ENCODE measurements around the gene PANK3. TPM values are rescaled to one million over a fixed set of nuclear protein-coding genes. Genes with fewer than 3 reads are reported as not detected.
A peak's percentile ranks its signal among the peaks of the same experiment; 100 is the strongest.
"Not testable (repeated sequence)": the region's sequence is repeated elsewhere in the genome, so short reads cannot be mapped to it uniquely, and the experiment has no call there.

Gene PANK3
- total RNA-seq, result 57.7 TPM

DNA sequence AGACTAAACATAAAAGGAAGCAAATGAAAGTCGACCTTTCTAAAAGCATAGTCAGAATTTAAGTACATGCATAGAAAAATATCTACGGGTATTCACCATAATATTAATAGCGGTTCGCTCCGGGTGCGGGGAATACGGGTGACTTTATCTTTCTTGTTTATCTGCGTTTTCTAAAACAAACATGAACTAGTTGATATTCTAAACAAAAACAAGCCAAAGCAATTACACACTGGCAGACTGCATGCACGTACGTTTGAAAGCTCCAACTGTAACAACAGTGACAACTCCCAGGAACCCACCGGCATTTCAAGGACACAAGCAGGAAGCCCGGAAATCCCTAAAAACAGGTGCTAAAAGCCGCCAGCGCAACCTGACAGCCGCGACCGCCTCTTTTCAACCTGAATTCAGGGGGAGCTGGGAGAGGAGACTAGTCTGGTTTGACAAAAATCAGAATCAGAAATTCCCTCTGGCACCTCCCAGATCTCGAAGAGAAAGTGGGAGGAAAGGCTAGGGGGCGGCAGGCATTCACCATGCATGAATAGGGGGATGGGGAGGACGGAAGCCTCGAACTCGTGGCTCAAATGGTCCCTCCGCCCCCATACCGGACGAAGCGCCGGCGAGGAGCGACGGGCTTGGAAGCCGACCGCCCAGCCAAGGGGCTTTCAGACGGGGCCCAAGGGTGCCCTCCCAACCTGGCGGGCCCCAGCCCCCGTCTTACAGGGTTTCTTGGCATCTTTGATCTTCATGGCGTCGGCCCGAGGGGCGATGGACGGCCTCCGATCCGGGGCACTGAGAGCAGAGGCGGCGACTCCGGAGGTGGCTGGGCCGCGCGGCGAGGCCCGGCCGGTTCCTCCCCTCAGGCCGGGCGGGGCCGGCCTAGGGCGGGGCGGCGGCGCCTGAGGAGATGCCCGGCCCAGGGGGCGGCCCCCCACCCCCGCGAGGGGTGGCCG lies at the start of gene PANK3:
PANK3 (minus strand) TSS at position 831 of the 950 bp plus-strand sequence; CDS start at position 746, 85 bp downstream.
- ATAC-seq, result peak; percentile 87

DNA sequence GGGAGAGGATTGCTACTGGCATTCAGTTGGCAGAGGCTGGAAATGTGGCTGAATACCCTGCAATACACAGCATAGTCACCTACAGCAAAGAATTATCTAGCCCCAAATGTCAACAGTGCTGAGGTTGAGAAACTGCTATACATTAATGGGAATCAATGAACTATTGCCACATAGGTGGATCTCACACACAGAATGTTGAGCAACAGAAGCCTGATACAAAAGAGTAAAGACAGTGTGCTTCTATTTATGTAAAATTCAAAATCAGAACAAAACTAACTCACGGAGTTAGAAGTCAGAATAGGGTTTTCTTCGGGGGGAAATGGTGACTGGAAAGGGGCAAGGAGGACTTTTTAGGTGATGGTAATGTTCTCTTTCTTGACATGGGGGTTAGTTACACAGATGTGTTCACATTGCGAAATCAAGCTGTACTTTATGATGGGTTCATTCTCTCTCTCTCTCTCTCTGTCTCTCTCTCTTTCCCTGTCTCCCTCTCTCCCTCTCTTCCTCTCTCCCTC lies 45.7 kb upstream of the PANK3 start:
- ATAC-seq, result peak; percentile 88

DNA sequence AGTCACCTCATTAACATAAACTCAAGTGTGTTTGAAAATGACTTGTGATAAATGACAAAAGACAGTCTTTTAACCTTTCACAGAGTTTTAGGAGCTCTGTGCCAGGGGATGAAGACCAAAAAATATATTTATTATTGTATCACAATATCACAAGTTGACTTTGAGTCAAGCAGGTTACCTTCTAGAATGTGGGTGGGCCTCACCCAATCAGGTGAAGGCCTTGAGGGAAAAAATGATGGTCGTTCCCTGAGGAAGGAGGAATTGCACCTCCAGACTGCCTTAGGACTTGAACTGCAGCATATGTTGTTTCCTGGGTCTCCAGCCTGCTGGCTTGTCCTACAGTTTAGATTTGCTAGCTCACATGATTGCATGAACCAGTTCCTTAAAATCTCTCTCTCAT lies 41.6 kb upstream of the PANK3 start:
- ATAC-seq, result no peak

DNA sequence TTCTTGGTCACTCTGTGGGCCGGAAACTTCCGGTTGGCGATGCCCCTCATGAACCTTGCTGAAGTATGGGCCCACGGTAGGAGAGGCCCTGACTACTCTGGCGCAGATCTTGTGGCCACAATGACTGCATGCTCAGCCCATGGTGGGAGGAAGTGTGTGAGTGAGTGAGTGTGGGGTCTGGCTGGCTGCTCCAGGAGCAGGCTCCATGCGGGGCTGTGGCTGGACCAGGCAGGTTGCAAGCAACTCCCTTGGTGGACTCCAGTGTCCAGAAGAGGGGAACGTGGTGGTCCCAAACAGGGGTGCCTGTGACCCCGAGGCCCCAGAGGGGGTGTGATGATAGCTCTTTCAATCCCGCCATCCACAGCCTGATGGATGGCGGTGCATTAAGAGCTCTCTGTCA lies 35.5 kb upstream of the PANK3 start:
- ATAC-seq, result no peak

DNA sequence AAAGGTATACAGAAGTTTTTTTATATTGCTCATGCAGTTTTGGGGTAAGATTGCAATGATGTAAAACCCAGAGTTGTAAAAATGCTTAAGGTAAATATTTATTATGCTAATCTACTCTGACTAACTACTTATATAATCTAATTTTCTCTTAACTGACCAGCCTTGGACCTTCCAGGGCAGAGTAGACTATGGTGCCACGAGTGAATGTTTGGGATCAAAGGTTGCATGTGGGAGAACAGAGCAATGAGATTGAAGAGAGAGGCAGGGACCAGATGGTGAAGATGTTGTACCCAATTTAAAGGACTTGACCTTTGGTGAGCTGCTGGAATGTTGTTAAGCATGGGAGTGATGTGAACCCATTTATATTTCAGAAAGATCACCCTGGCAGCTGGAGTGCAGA lies 34.8 kb upstream of the PANK3 start:
- no peak for ATAC-seq

DNA sequence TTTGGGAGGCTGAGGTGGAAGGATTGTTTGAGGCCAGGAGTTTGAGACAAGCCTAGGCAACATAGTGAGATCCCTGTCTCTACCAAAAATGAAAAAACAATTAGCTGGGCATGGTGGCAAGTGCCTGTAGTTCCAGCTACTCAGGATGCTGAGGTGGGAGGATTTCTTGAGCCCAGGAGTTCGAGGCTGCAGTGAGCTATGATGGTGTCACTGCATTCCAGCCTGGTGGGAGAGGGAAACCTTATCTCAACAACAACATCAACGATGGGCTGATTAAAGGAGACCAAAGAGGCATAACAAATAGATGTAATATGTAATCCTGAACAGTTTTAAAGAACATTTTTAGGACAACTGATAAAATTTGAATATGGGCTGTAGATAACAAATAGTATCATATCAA lies 34.2 kb upstream of the PANK3 start:
- no peak for ATAC-seq

DNA sequence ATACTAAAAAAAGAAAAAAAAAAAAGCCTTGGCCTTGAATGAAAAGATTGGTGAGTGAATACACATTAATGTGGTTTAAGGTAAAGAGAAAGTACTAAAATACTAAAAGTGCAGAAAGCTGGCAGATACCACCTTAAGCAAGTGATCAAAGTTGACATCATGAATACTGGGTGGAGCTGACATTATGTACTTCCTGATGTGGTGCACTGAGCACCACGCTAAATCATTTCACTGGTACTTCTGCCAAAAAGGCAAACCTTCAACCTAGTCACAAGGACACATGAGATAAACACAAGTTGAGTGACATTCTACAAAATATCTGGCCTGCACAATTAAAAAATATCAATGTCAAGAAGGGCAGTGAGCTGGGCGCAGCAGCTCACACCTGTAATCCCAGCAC lies 33.8 kb upstream of the PANK3 start:
- peak; percentile 67 for ATAC-seq

DNA sequence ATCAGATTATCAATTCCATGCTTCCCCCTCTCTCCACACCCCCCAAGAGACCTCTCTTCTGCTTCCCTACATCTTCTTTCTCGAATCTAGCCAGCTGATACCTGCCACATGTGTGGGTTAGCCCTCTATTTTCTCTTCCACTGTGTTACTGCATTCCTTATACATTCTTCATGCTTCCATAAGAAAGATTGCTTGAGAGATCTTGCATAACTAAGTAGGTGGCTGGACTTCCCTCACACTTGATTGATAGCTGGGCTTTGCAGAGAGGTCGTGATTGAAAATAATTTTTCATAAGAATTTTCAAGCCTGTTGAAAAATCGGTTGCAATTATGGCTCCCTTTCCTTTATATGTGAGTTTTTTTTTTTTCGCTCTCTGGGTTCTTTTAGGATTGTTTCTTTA lies 33.0 kb upstream of the PANK3 start:
- no peak for ATAC-seq

DNA sequence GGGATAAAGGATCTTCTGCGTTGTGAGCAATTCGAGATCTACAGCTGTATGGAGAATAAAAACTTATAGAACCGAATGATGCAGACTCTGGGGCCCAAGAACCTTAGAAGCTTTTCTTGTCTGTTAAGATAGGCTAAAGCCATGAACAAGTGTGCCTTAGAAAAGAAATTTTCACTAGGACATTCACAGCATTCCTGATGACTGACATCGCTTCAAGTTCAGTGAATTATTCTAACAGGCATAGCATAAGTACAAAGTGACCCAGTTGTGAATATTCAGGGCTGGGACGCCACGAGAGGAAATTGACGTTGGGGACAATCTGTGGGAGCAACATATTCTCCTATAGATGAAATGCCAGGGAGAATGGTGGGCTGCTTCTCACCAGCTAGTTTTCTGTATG lies 32.0 kb upstream of the PANK3 start:
- no peak for ATAC-seq

DNA sequence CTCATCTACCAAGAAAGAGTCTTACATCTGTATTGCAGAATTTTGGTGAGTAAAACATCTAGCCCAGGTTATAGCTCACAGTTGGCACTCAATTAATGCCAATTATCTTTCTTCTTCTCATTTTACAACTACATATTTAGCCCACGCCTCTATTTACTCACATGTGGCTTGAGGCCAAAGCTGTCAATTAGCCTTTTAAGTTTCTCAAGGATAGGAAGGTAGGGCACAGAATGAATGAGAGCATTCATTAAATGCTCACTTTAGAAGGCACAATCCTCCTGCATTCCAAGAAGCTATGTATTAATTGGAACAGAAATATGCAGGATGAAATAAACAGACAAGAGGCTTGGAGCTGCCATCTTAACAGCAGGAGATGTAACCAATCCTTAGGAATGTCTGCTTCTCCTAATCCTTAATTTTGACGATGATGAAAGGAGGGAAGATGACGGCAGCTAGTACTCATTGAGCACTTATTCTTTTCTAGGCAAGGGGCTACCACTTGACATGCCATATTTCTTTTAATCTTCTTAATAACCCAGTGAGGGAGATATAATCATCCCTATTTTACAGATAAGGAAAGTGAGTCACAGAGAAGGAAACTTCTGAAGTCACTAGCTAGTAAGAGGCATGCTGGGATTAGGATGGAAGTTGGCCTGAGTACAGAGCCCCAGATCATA lies 30.8 kb upstream of the PANK3 start:
- ATAC-seq, result no peak

DNA sequence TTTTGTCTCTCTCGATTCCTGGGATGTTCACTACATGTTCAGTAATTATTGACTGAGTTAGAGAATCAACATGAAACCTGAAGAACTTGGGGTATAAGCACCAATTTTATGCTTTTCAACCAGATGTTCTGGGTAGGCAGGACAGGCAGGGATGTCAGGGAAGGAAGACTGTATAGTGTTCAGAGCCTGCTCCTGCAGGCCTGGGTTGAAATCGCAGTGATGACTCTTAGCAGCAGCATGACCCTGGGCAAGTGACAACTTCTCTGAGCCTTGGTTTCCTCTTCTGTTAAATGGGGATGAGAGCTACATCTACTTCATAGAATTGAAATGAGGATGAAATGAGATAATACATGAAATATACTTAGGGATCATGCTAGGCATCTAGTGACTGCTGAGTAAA lies 29.7 kb upstream of the PANK3 start:
- ATAC-seq, result peak; percentile 57

DNA sequence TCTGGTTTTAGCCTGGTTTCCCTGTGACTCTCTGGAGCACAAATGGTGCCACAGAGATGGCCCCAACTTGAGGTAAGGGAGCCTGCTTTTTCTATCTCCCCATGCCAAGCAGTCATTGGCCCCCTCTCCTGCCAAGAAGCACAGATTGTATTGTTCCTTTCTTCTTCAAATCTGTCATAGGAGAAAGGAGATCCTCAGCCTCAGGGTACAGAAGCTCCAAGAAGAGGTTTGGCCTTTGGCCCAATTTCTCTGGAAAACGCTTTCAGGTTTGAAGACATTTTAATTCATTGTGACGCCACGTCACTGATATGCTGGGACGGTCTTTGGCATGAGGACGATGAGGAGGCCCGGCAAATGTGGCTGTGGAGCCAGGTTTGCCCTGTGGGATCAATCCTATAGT lies 29.2 kb upstream of the PANK3 start:
- ATAC-seq, result no peak

DNA sequence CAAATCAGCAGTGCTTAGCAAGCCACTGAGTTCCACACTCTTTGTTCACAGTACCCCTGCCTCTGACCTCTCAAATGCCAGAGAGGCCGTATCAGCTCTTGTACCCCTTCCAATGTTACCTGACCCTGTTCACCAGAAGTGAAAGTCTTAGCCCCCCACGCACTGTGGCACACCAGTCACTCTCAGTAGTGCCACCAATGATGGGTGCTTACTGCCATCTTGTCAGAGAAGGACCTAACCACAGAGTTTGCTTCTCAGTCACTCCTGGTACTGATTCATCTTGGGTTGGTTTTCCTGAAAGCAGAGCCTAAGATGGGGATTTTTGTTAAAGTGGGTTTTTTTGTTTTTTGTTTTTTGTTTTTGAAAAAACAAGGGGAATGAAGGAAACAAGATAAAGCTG lies 28.8 kb upstream of the PANK3 start:
- ATAC-seq, result no peak

DNA sequence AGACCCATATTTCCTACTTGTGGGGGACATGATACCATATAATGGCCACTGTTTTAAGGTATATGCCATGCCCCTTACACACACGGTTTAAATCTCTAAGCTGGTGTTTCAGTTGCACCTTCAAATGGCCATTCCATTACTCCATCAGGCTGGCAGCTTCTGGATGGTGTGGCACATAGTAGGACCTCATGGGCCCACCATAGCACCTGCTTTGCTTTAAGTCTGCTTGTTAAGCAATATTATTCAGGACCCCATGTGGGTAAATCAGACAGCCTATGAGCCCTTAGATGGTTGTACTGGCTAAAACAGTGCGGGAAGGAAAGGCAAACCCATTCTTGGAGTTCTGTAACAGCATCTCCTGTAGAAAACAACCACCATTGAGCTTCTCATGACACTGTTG lies 27.4 kb upstream of the PANK3 start:
- no peak for ATAC-seq

DNA sequence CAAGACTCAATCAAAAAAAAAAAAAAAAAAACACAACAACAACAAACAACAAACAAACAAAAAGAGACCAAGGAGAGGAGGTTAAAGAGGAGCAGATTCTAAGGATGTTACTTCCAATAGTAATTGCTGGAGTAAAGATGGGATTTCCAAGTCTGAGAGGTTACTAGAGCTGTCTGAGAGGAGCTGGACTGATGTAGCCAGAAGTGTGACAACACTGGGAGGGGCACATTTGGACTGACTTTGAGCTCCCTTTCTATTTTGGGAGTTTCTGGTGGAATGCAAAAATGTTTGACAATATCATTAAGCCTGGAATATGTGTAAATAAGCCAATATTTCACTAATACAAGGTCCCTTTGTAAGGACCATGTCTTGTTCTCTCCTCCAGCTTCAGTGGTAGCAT lies 25.3 kb upstream of the PANK3 start:
- ATAC-seq, result no peak

DNA sequence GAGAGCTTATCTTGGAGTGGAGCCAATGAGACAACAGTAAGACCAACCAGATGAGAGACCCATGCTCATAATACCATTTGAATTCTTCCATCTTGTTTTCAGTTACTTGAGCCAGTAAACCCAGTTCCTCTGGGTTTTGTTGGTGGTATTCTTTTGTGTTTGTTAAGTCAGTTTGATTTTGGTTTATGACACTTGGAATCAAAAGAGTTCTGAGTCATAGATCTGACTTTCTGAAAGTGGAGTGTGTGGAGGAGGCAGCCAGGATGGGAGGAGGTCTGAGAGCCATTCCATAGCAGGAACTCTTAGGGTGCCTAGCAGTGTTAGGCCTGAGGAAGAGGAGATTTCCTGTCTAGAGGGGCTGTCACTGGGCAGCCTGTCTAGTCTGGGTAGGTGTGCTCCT lies 24.6 kb upstream of the PANK3 start:
- peak; percentile 41 for ATAC-seq

DNA sequence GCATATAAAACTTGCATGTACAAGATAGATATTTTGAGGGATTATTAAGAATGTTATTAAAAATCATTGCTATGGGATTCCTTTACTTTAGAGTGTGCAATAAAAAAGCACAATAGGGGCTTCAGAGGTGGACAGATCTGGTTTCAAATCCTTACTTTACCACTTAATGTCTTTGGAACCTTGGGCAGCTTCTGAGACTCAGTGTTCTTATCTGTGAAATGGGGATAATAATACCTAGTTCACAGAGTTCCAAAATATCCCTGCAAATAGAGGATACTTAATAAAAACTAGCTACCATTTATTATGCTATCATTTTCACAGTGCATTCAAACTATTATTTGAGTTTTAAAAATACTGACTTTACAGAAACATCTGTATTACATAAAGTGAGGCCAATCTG lies 23.3 kb upstream of the PANK3 start:
- ATAC-seq, result no peak

DNA sequence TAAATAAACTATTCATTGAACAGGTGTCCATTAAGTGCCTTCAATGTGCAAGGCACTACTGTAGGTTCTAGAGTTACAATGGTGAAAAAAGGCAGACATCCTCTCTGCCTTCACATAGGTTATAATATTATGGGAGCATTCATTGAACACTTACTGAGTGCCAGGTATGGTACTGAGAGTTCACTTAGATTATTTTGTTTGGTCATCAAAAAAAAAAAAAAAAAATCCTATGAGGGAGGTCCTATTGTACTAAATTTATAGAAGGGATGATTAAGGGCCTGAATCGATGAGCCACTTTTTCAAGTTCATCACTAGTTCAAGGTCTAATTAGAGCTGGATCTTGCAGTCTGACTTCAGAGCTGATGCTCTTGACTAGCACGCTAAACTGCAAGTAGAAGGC lies 22.8 kb upstream of the PANK3 start:
- ATAC-seq, result no peak

DNA sequence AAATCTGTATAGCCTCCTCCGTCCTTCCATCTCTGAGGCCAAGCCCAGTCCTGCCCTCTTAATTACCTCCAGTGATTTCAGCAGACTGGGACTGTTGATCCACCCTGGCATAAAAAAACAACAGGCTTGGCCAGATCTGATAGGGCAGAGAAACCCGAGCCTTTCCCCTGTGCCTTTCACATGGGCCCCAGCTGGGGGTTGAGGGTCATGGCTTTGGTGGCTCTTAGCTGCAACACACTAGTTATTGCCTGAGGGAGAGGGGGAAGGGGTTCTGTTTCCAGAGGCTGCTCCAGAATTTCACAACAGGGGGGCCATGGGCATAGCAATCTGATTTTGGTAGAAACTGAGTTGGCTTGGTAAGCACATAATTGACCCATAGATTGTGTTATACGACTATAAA lies 21.2 kb upstream of the PANK3 start:
- ATAC-seq, result peak; percentile 51

DNA sequence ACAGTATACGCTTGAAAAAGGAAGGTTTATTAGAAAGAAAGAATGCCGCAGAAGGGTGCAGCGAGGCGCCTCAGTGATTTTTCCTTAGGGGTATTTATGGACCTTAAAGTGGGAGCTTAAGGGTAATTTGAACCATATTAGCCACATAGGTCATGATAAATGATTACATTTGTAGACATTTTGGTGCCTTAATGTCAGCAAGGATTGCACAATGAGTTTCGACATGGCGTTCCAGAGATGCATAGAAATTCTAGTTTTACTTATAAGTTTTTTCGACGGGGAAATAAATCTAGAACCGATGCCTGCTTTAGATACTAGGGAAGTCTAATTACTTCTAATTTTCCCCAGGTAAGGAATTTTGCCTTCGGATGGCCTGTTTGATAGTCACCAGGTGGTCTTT lies 20.7 kb upstream of the PANK3 start:
- no peak for ATAC-seq

DNA sequence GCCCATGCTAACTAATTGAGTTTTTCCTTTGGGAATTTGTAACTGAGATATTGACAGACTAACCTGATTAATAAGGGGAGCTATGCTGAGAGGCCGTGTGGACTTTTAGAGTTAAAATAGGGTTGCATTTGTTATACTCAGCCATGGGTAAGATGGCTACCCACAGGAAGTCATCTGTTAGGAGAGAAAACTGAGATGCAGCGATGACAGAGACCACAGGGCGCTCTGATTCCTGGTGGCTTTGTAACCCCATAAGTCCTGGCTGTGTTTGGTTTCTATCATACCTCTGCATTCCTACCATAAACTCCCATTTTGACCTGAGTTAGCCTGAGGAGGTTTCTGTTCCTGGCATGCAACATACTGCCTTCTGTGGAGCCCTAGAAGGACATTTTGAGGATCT lies 19.5 kb upstream of the PANK3 start:
- ATAC-seq, result no peak

DNA sequence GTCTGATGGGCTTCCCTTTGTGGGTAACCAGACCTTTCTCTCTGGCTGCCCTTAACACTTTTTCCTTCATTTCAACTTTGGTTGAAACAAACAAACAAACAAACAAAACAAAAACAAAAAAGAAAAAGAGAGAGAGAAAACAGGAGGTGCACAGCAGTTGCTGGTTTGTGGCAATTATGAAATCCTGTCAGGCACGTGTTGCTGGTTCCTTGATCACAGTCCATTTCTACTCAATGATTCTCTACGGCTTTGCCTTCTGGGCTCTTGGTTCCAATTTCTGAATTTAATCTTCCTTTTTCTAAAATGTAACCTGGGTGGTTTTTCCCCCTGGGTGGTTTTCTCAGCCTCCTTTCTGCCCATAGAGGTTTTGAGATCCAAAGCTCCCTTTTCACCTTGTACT lies 17.8 kb upstream of the PANK3 start:
- no peak for ATAC-seq

DNA sequence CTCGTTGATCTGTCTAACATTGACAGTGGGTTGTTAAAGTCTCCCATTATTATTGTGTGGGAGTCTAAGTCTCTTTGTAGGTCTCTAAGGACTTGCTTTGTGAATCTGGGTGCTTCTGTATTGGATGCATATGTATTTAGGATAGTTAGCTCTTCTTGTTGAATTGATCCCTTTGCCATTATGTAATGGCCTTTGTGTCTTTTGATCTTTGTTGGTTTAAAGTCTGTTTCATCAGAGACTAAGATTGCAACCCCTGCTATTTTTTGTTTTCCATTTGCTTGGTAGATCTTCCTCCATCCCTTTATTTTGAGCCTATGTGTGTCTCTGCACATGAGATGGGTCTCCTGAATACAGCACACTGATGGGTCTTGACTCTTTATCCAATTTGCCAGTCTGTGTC lies 17.0 kb upstream of the PANK3 start:
- not testable (repeated sequence) for ATAC-seq

DNA sequence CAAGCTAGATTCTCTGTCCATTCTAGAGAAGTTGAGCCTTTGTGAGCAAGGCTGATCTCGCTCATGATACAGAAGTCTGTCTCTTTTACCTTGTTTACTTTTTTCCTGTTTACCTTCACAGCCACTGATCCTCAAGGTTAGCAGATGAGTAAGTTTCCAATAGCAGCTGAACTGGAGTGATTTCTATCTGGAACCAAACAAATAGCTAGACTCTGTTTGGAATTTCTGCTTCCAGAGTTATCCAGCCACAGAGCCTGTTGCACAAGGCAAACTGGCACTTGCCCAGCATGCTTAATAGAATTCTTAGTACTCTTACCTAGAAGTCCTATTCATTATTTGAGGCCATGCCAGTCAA lies 12.8 kb upstream of the PANK3 start:
- ATAC-seq, result peak; percentile 23
